Esophagus muscularis mucosa (tissue), 3 donors: Measurements from ENCODE around the gene LRP8.

Experiments used
- CTCF ChIP-seq, 3 experiments: fragments of 200-600 bp in 2 of 3; fragments of 450-650 bp in 1 of 3; sonication (generic) in 2 of 3; IDR thresholded peaks; one replicate each; pipeline ENCODE4 v1.5.1; 2017 to 2019; ENCODE audit warnings: antibody characterized with exemption in 3 of 3, mild to moderate bottlenecking in 2 of 3, moderate library complexity in 1 of 3
- POLR2A ChIP-seq: fragments of 450-650 bp; IDR thresholded peaks from one replicate; pipeline ENCODE4 v1.6.1; 2017; ENCODE audit warnings: antibody characterized with exemption, moderate library complexity, mild to moderate bottlenecking, low read depth

- TF ChIP-seq CTCF (IDR thresholded peaks at IDR 0.05) (no peak), POLR2A (no peak)
Measured at GRCh38 chr1:53310847-53311681, 16.8 kb downstream of the LRP8 start.
